ENCODE results near the gene LRRC75A. TPM values are rescaled to one million over a fixed set of nuclear protein-coding genes. Genes with fewer than 3 reads are reported as not detected.

Gene LRRC75A
- total RNA-seq, 1 donor from 2014 or later: 3.7 TPM

DNA sequence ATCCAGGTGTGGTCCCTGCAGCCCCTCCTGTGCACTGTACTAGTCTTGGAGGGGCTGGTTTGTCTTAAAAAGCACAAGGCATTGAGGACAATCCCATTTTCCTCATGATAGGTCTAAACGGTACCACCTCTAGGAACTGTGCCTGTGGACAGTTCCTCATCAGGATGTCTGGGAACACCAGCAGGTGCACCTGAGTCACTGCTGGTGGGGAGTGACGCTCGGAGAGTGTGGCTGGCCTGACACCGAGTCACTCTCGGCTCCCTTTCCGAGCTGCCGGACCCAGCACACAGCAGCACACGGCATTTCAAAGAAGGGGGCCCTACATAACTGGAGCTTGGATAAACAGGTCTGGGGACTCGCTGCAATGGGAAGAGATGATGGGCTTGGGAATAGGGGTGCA lies 25.6 kb downstream of the LRRC75A start:
- Histone ChIP-seq H3K4me1 (ENCODE audit: control insufficient read depth in 3 of 3, insufficient read depth in 3 of 3, low read length in 3 of 3) (peaks cover 20 to 35% (median 30%) of the 10 kb centered on the region in 3 donors), H3K27ac (ENCODE audit: low read depth, low read length) (no peak overlapping the region), H3K9me3 (ENCODE audit: control insufficient read depth in 3 of 3, low read length in 3 of 3) (no peaks in the 10 kb centered on the region), H3K4me3 (ENCODE audit: low read length in 3 of 3) (no peak overlapping the region), H3K9ac (ENCODE audit: low read depth in 1 of 3, low read length in 3 of 3) (no peak overlapping the region), H3K36me3 (ENCODE audit: control insufficient read depth in 3 of 3, insufficient read depth in 3 of 3, low read length in 3 of 3) (peaks cover 0 to 4% (median 0%) of the 10 kb centered on the region in 3 donors), H3K27me3 (ENCODE audit: control insufficient read depth in 3 of 3, insufficient read depth in 3 of 3, low read length in 3 of 3) (peaks cover 0 to 15% (median 0%) of the 10 kb centered on the region in 3 donors)

- H3K36me3 ChIP-seq (ENCODE audit: control insufficient read depth in 3 of 3, insufficient read depth in 3 of 3, low read length in 3 of 3): peaks cover 0 to 4% (median 0%) of the 10 kb centered on the region in 3 donors
- no peaks in the 10 kb centered on the region for H3K9me3 ChIP-seq (ENCODE audit: control insufficient read depth in 3 of 3, low read length in 3 of 3)
- H3K4me3 ChIP-seq (ENCODE audit: low read length in 3 of 3): no peak overlapping the region
- H3K4me1 ChIP-seq (ENCODE audit: control insufficient read depth in 3 of 3, insufficient read depth in 3 of 3, low read length in 3 of 3): peaks cover 20 to 31% (median 29%) of the 10 kb centered on the region in 3 donors
- no peak overlapping the region for H3K9ac ChIP-seq (ENCODE audit: low read depth in 1 of 3, low read length in 3 of 3)
- peaks cover 0 to 11% (median 0%) of the 10 kb centered on the region in 3 donors for H3K27me3 ChIP-seq (ENCODE audit: control insufficient read depth in 3 of 3, insufficient read depth in 3 of 3, low read length in 3 of 3)
- H3K27ac ChIP-seq (ENCODE audit: low read depth, low read length): no peak overlapping the region
Measured at GRCh38 chr17:16465861-16466338, 26.1 kb downstream of the LRRC75A start.

- Histone ChIP-seq H3K36me3 (ENCODE audit: control insufficient read depth in 3 of 3, insufficient read depth in 3 of 3, low read length in 3 of 3) (peaks cover 0 to 4% (median 0%) of the 10 kb centered on the region in 3 donors), H3K4me1 (ENCODE audit: control insufficient read depth in 3 of 3, insufficient read depth in 3 of 3, low read length in 3 of 3) (peaks cover 13 to 22% (median 20%) of the 10 kb centered on the region in 3 donors)
Measured at GRCh38 chr17:16465052-16465312, 27.0 kb downstream of the LRRC75A start.

GRCh38 chr17:16464303-16465051 lies 27.5 kb downstream of the LRRC75A start:
- no peak overlapping the region for H3K9ac ChIP-seq (ENCODE audit: low read depth in 1 of 3, low read length in 3 of 3)
- H3K9me3 ChIP-seq (ENCODE audit: control insufficient read depth in 3 of 3, low read length in 3 of 3): no peaks in the 10 kb centered on the region
- peaks cover 0 to 4% (median 0%) of the 10 kb centered on the region in 3 donors for H3K36me3 ChIP-seq (ENCODE audit: control insufficient read depth in 3 of 3, insufficient read depth in 3 of 3, low read length in 3 of 3)
- H3K4me3 ChIP-seq (ENCODE audit: low read length in 3 of 3): no peak overlapping the region
- H3K27me3 ChIP-seq (ENCODE audit: control insufficient read depth in 3 of 3, insufficient read depth in 3 of 3, low read length in 3 of 3): no peaks in the 10 kb centered on the region
- H3K27ac ChIP-seq (ENCODE audit: low read depth, low read length): no peak overlapping the region
- peaks cover 9 to 17% (median 15%) of the 10 kb centered on the region in 3 donors for H3K4me1 ChIP-seq (ENCODE audit: control insufficient read depth in 3 of 3, insufficient read depth in 3 of 3, low read length in 3 of 3)

More at GRCh38 chr17:16465052-16465312, 27.0 kb downstream of the LRRC75A start:
- H3K27ac ChIP-seq (ENCODE audit: low read depth, low read length): no peak overlapping the region
- no peak overlapping the region for H3K9ac ChIP-seq (ENCODE audit: low read depth in 1 of 3, low read length in 3 of 3)
- no peaks in the 10 kb centered on the region for H3K9me3 ChIP-seq (ENCODE audit: control insufficient read depth in 3 of 3, low read length in 3 of 3)
- H3K4me3 ChIP-seq (ENCODE audit: low read length in 3 of 3): no peak overlapping the region
- H3K27me3 ChIP-seq (ENCODE audit: control insufficient read depth in 3 of 3, insufficient read depth in 3 of 3, low read length in 3 of 3): peaks cover 0 to 4% (median 0%) of the 10 kb centered on the region in 3 donors

- H3K4me3 ChIP-seq (ENCODE audit: low read length in 3 of 3): no peak overlapping the region
- no peaks in the 10 kb centered on the region for H3K9me3 ChIP-seq (ENCODE audit: control insufficient read depth in 3 of 3, low read length in 3 of 3)
- H3K4me1 ChIP-seq (ENCODE audit: control insufficient read depth in 3 of 3, insufficient read depth in 3 of 3, low read length in 3 of 3): peaks cover 9 to 17% (median 14%) of the 10 kb centered on the region in 3 donors
- H3K36me3 ChIP-seq (ENCODE audit: control insufficient read depth in 3 of 3, insufficient read depth in 3 of 3, low read length in 3 of 3): peaks cover 0 to 4% (median 0%) of the 10 kb centered on the region in 3 donors
- no peak overlapping the region for H3K27ac ChIP-seq (ENCODE audit: low read depth, low read length)
- H3K27me3 ChIP-seq (ENCODE audit: control insufficient read depth in 3 of 3, insufficient read depth in 3 of 3, low read length in 3 of 3): no peaks in the 10 kb centered on the region
- H3K9ac ChIP-seq (ENCODE audit: low read depth in 1 of 3, low read length in 3 of 3): no peak overlapping the region
Measured at GRCh38 chr17:16463358-16464302, 28.4 kb downstream of the LRRC75A start.

- H3K9me3 ChIP-seq (ENCODE audit: control insufficient read depth in 3 of 3, low read length in 3 of 3): no peaks in the 10 kb centered on the region
Measured at GRCh38 chr17:16462070-16462864, 29.7 kb downstream of the LRRC75A start.

GRCh38 chr17:16461606-16461866 lies 30.5 kb downstream of the LRRC75A start:
- no peak overlapping the region for H3K4me3 ChIP-seq (ENCODE audit: low read length in 3 of 3)
- H3K9ac ChIP-seq (ENCODE audit: low read depth in 1 of 3, low read length in 3 of 3): no peak overlapping the region
- H3K9me3 ChIP-seq (ENCODE audit: control insufficient read depth in 3 of 3, low read length in 3 of 3): no peaks in the 10 kb centered on the region
- H3K27ac ChIP-seq (ENCODE audit: low read depth, low read length): no peak overlapping the region
- H3K27me3 ChIP-seq (ENCODE audit: control insufficient read depth in 3 of 3, insufficient read depth in 3 of 3, low read length in 3 of 3): no peaks in the 10 kb centered on the region
- peaks cover 0 to 6% (median 0%) of the 10 kb centered on the region in 3 donors for H3K36me3 ChIP-seq (ENCODE audit: control insufficient read depth in 3 of 3, insufficient read depth in 3 of 3, low read length in 3 of 3)
- peaks cover 9 to 17% (median 14%) of the 10 kb centered on the region in 3 donors for H3K4me1 ChIP-seq (ENCODE audit: control insufficient read depth in 3 of 3, insufficient read depth in 3 of 3, low read length in 3 of 3)

More at GRCh38 chr17:16462070-16462864, 29.7 kb downstream of the LRRC75A start:
- no peak overlapping the region for H3K27ac ChIP-seq (ENCODE audit: low read depth, low read length)
- H3K4me3 ChIP-seq (ENCODE audit: low read length in 3 of 3): no peak overlapping the region
- peaks cover 9 to 17% (median 14%) of the 10 kb centered on the region in 3 donors for H3K4me1 ChIP-seq (ENCODE audit: control insufficient read depth in 3 of 3, insufficient read depth in 3 of 3, low read length in 3 of 3)
- H3K9ac ChIP-seq (ENCODE audit: low read depth in 1 of 3, low read length in 3 of 3): no peak overlapping the region
- H3K36me3 ChIP-seq (ENCODE audit: control insufficient read depth in 3 of 3, insufficient read depth in 3 of 3, low read length in 3 of 3): peaks cover 0 to 6% (median 0%) of the 10 kb centered on the region in 3 donors
- no peaks in the 10 kb centered on the region for H3K27me3 ChIP-seq (ENCODE audit: control insufficient read depth in 3 of 3, insufficient read depth in 3 of 3, low read length in 3 of 3)

DNA sequence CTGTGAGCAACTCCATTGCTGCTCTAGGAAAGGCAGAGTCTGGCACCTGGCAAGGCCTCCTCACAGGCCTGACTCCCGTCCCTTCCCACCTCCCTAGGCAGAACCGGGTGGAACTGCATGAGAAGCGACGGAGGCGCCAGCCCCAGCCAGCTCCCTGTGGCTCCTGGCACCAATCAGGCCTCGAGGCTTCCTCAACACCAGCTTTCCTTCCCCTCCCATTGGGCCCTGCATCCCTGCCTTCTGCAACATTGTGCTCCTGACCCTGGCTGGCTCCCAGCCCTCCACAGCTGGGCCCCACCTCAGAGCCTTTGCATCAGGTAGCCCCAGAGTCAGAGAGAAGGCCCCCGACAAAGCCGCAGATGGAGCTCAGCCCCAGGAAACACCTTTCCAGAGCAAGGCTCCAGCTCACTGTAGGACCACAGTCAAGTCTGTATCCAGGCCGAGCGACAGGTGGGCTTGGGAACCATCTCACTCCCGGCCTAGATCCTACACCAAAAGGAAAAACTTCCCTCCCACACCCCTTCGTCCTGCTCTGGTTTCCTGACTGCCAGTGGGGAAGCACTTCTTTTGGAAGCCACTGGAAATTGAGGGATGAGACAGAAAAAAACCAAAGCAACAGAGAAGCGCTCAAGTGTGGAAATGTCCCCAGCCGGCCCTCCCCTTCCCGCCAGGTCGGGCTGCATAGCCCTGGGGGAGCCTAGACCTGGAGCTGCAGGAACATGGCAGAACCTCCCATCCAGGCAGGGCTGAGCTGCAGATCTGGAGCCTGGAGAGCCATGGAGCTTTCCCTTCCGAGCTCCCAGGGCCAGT lies 31.0 kb downstream of the LRRC75A start:
- H3K4me1 ChIP-seq (ENCODE audit: control insufficient read depth in 3 of 3, insufficient read depth in 3 of 3, low read length in 3 of 3): peaks cover 6 to 14% (median 14%) of the 10 kb centered on the region in 3 donors
- no peak overlapping the region for H3K4me3 ChIP-seq (ENCODE audit: low read length in 3 of 3)
- peaks cover 0 to 6% (median 0%) of the 10 kb centered on the region in 3 donors for H3K36me3 ChIP-seq (ENCODE audit: control insufficient read depth in 3 of 3, insufficient read depth in 3 of 3, low read length in 3 of 3)
- no peak overlapping the region for H3K9ac ChIP-seq (ENCODE audit: low read depth in 1 of 3, low read length in 3 of 3)
- H3K27ac ChIP-seq (ENCODE audit: low read depth, low read length): no peak overlapping the region
- no peaks in the 10 kb centered on the region for H3K9me3 ChIP-seq (ENCODE audit: control insufficient read depth in 3 of 3, low read length in 3 of 3)
- no peaks in the 10 kb centered on the region for H3K27me3 ChIP-seq (ENCODE audit: control insufficient read depth in 3 of 3, insufficient read depth in 3 of 3, low read length in 3 of 3)

All from skeletal muscle tissue (tissue), 4 donors.